HG03442 (cell line): ENCODE measurements around the gene WRAP73.

Source experiments
- ATAC-seq: cut with Tn5 transposase; IDR thresholded peaks from one replicate; pipeline ENCODE4 v1.9.1; 2021; ENCODE audit warnings: mild to moderate bottlenecking, moderate library complexity; ENCODE audit not compliant: unreplicated experiment

Gene WRAP73

DNA sequence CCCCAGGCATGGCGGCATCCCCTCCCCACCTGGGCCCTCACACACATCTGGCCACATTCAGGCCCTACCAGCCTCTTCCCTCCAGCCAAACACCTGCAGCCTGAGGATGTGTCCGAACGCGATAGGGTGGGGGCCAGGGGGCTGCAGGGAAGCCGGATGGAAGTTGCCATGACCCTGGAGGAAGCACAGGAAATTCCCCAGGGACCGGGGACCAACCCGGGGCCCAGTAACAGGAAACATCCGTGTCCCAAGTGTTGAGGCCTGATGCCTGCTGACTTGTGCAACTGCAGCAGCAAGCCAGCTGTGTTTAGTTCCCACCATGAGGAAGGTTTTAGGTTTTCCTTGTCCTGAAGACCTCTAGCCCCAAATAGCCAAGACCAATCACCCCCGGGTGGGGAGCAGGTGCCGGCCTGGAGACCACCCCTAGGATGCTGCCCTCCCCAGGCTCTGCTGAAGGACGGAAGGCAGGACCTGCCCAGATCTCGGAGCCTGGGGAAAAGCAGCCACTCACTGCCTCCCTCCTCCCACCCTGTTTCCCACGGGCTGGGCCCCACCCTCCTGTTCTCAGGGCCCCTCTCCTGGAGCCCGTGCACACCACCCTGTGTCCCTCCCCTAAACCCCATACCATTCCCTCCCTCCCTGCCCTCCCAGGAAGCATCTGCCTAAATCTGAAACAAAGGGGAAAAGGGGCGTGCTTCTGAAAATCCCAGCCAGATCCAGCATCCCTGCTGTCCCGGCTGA is 68.4 kb downstream of the WRAP73 start:
- no peak for ATAC-seq
